ENCODE measurements around the gene HDLBP. TPM values are rescaled to one million over a fixed set of nuclear protein-coding genes. Genes with fewer than 3 reads are reported as not detected.
A peak's percentile ranks its signal among the peaks of the same experiment; 100 is the strongest.

HDLBP gene
- total RNA-seq, 2 donors from 2014 or later = 272 to 283 TPM

DNA sequence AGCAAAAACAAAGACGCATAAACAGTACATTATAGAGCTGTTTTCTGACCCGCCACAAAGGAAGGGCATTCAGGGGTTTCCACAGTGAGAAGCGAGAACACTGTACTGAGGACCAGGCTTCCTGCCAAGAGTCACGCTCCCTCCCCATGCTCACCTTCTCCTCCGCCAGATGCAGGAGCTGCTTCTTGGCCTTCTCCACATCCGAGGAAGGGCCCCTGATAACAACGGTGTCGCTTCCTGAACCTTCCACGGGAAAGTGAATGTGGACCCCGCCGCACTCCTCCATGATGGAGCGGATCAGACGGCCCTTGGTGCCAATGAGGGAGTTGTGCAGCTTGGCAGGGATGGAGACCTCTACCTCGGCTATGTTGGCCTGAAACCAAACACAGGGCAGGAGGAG lies 73.2 kb downstream of the HDLBP start:
- ATAC-seq (replicated peaks in 1 of 2) (no peak), DNase-seq (no peak)
- Mint-ChIP-seq H3K27me3 (ENCODE audit: low read depth) (no peaks in the 10 kb centered on the region), H3K9me3 (no peaks in the 10 kb centered on the region), H3K36me3 (ENCODE audit: insufficient read depth in 2 of 2) (peaks cover 24 to 61% of the 10 kb centered on the region in 2 donors), H3K27ac (no peak overlapping the region), H3K4me3 (no peak overlapping the region), H3K4me1 (ENCODE audit: low read depth) (no peaks in the 10 kb centered on the region)

DNA sequence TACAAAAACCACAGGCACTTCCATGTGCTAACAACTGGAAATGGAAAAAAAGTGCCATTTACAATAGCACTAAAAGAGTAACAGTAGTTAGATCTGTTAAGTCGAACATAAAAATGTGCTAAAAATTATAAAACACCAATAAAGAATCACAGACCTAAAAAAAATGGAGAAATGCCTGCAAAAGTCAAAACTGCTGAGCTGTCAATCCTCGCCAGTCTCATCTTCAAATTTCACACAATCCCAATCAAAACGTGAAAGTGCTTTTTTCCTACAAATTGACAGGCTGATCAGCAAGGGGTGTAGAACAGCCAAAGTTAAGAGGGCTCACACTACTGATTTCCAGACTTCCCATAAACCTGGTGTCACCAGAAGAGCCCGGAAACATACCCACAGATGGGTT lies 73.8 kb downstream of the HDLBP start:
- Mint-ChIP-seq H3K27me3 (ENCODE audit: low read depth) (no peaks in the 10 kb centered on the region), H3K4me1 (ENCODE audit: low read depth) (no peaks in the 10 kb centered on the region), H3K4me3 (no peak overlapping the region), H3K27ac (no peak overlapping the region), H3K36me3 (ENCODE audit: insufficient read depth in 2 of 2) (peaks cover 19 to 63% of the 10 kb centered on the region in 2 donors), H3K9me3 (no peaks in the 10 kb centered on the region)
- no peak for ATAC-seq (replicated peaks in 1 of 2)
- no peak for DNase-seq

DNA sequence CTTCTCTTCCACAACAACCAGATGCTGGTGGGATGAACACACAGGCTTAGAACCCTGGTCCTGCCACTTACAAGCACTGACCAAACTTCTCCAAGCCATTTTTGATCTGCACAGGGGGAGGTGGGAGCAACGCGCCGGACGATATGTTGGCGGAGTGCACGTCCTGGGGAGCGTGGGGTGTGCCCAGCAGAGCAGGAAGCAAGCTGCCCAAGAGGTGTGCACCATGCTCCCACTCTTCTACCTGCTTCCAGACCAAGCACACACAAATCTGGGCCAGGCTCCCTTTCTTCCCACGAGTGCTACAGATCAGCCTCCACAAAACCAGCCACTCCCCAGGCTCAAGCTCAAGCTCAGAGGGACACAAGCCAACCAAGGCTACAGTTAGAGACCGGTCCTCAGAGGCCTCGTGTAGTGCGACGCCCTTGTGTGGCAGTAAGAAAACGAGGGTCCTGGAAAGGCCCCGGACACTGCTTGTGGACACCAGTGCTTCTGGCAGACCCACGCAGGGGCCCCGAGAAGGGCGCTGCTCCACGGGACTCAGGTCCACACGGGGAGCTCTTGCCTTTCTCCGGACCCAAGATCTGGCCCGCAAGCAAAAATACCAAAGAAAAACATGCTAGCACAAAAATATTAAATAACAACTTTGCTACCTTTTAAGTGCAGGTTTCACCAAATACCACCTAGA lies 75.0 kb downstream of the HDLBP start:
- no peak overlapping the region for H3K4me3 Mint-ChIP-seq
- H3K27ac Mint-ChIP-seq = no peak overlapping the region
- no peak for ATAC-seq (replicated peaks in 1 of 2)
- H3K27me3 Mint-ChIP-seq (ENCODE audit: low read depth) = no peaks in the 10 kb centered on the region
- H3K36me3 Mint-ChIP-seq (ENCODE audit: insufficient read depth in 2 of 2) = peaks cover 14 to 52% of the 10 kb centered on the region in 2 donors
- no peaks in the 10 kb centered on the region for H3K9me3 Mint-ChIP-seq
- no peak for DNase-seq
- H3K4me1 Mint-ChIP-seq (ENCODE audit: low read depth) = no peaks in the 10 kb centered on the region

DNA sequence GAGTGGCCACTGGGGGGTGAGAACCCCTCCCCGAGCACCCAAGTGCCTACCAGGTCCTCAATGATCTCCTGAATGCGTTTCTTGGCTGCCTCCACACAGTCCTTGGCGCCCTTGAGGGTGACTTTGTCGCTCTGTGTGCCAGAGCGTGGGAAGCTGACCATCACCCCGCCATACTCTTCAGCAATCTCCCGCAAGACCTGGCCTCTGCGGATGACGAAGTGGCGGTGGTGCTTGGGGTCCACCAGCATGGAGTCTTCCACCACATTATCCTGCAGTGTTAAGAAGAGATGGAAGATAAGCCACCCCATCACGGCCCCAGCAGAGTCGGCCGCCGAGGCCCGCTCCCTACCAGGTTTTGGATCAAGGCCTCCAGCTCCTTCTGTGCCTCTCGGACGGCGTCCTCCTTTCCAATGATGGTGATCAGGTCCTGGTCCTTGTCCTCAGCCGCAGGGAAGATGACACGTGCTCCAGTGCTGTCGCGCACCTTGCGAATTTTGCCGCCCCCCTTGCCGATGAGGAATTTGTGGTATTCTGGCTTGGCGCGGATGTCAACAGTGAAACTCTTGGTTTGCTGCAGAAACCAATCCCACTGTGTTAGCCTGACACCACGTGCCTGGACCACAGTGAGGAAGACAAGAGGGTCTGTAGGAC lies 75.8 kb downstream of the HDLBP start:
- H3K27me3 Mint-ChIP-seq (ENCODE audit: low read depth) = no peaks in the 10 kb centered on the region
- DNase-seq = no peak
- ATAC-seq (replicated peaks in 1 of 2) = no peak
- H3K9me3 Mint-ChIP-seq = no peaks in the 10 kb centered on the region
- H3K4me3 Mint-ChIP-seq = no peak overlapping the region
- no peaks in the 10 kb centered on the region for H3K4me1 Mint-ChIP-seq (ENCODE audit: low read depth)
- H3K36me3 Mint-ChIP-seq (ENCODE audit: insufficient read depth in 2 of 2) = peaks cover 12 to 52% of the 10 kb centered on the region in 2 donors
- no peak overlapping the region for H3K27ac Mint-ChIP-seq

DNA sequence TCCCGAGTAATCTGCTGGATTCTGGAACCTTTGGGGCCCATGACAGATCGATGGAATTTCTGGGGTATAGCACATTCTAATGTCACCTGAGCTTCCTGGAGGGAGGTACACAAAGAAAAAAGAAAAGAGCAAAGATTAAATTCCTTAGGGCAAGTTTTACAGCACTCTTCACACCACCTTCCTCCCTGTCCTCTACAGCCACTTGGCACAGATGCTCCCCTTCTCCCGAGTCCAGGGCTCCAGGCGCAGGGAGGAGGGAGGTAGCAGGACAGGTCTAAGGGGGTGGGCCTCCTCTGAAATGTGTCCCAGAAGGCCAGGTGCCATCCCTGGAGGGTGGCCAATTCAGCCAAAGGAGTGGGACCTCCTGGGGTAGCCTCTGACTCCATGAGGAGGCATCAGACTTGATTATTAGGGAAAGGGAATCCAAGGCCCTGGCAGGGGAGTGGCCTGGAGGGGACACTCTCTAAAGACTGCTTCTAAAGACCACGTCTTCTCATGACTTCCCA lies 76.7 kb downstream of the HDLBP start:
- H3K27me3 Mint-ChIP-seq (ENCODE audit: low read depth) = no peaks in the 10 kb centered on the region
- no peak for ATAC-seq (replicated peaks in 1 of 2)

DNA sequence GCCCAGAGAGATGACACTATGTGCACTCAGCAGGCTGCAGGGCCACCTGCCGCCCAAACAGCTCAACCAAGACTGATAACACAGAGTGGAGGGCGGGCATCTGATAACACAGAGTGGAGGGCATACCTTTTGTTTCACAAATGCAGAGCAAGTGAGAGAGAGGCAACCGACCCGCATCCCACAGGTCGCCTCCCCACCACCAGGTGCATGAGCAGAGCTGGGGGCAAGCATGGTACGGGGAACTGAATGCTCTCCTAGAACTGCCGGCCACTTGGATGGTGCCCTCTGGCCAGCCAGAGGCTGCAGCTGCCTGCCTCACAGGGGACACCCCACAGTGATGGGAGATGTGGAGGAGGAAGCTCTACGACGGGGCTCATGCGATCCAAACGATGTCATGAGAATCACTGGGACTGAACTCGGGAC lies 77.5 kb downstream of the HDLBP start:
- Mint-ChIP-seq H3K4me1 (ENCODE audit: low read depth) (no peaks in the 10 kb centered on the region), H3K27ac (no peak overlapping the region), H3K9me3 (no peaks in the 10 kb centered on the region), H3K36me3 (ENCODE audit: insufficient read depth in 2 of 2) (peaks cover 13 to 48% of the 10 kb centered on the region in 2 donors), H3K4me3 (no peak overlapping the region), H3K27me3 (ENCODE audit: low read depth) (no peaks in the 10 kb centered on the region)
- no peak for DNase-seq
- ATAC-seq (replicated peaks in 1 of 2) = no peak

More for the DNA sequence above, 76.7 kb downstream of the HDLBP start:
- Mint-ChIP-seq H3K36me3 (ENCODE audit: insufficient read depth in 2 of 2) (peaks cover 11 to 52% of the 10 kb centered on the region in 2 donors), H3K27ac (no peak overlapping the region), H3K4me1 (ENCODE audit: low read depth) (no peaks in the 10 kb centered on the region), H3K4me3 (no peak overlapping the region), H3K9me3 (no peaks in the 10 kb centered on the region)
- DNase-seq = no peak

DNA sequence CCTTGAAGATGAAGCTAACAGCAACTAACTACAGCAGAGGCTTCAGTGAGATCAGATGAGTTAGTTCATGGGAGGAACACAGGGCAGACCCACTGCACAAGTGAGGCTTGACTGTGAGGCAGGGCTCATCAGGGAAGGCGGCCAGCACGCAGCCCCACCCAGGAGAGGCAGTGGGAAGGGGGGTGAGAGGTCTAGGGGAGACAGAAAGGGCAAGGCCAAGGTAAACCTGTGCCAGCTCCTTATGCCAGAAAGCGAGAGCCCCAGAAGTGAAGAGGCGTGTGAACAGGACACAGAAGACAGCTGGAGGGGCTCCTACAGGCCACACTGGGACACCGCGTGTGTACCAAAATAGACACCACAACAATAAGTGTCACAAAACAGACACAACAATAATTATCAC lies 78.4 kb downstream of the HDLBP start:
- Mint-ChIP-seq H3K9me3 (no peaks in the 10 kb centered on the region), H3K36me3 (ENCODE audit: insufficient read depth in 2 of 2) (peaks cover 13 to 45% of the 10 kb centered on the region in 2 donors), H3K27ac (no peak overlapping the region), H3K4me1 (ENCODE audit: low read depth) (no peaks in the 10 kb centered on the region), H3K4me3 (no peak overlapping the region), H3K27me3 (ENCODE audit: low read depth) (no peaks in the 10 kb centered on the region)
- ATAC-seq (replicated peaks in 1 of 2) (no peak), DNase-seq (no peak)

DNA sequence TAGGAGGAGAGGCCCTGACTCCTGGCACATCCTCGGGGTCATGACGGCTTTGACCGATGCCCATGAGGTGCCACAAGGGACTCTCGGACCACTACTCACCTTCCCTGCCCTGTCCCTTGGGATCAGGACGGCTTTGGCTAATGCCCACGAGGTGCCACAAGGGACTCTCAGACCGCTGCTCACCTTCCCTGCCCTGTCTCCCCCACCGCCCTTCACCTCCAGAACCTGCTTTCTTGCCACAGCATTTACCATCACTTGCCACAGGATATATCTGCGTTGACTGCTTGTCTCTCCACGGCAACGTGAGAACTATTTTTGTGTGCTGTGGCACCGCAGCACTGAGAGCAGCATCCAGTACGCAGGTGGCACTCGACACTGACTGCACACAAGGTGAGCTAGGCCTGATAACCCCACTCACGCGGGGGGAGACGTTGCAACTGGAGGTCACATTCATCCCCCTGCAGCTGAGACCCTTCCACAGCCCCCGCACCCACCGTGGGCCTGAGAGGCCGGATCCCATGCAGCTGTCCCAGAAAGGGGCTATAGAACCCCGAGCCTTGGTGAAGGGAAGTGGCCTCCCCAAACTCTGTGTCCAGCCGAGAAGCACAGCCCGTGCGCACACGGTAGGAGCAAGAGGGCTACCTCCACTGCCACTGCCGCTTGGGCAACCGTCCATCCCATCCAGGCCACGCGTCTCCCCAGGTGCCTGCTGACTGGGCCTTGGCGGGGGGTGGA lies 79.4 kb downstream of the HDLBP start:
- no peak overlapping the region for H3K27ac Mint-ChIP-seq
- H3K9me3 Mint-ChIP-seq = no peaks in the 10 kb centered on the region
- no peak for DNase-seq
- H3K4me1 Mint-ChIP-seq (ENCODE audit: low read depth) = no peaks in the 10 kb centered on the region
- ATAC-seq (replicated peaks in 1 of 2) = no peak
- H3K36me3 Mint-ChIP-seq (ENCODE audit: insufficient read depth in 2 of 2) = peaks cover 18 to 46% of the 10 kb centered on the region in 2 donors
- H3K27me3 Mint-ChIP-seq (ENCODE audit: low read depth) = no peaks in the 10 kb centered on the region
- H3K4me3 Mint-ChIP-seq = no peak overlapping the region

DNA sequence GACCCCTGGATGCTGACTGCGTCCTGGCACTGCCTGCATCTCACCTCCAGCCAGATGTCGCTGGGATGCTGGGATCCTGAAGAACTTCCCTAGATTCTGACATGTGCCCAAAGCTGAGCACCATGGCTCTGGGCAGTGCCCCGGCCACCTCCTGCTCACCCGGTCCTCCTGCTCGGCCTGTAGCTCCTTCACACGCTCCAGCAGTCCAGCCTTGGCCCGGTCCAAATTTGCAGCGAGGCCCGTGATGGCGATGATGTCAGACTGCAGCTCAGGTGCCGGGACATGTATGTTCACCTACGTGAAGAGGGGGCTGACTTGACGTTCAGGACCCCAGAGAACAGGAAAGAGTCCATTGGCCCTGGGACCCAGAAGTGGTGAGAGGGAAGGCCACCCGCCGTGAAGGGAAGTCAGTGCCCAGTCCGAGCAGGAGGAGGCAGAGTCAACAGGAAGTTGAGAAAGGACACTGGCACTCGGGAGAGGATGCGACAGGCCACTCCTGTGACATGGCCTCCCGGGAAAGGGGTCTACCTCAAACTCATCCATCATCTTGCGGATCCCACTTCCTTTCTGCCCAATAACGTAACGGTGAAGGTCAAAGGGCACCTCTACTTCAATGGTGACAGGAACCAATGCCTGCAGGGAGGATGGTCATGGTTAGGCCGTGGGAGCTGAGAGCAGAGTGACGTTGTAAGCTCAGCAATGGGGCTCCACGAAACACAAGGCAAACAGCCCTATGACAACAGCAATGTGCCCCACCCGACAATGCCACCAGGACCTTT lies 80.3 kb downstream of the HDLBP start:
- no peaks in the 10 kb centered on the region for H3K27me3 Mint-ChIP-seq (ENCODE audit: low read depth)
- no peaks in the 10 kb centered on the region for H3K4me1 Mint-ChIP-seq (ENCODE audit: low read depth)
- ATAC-seq (replicated peaks in 1 of 2) = no peak
- no peaks in the 10 kb centered on the region for H3K9me3 Mint-ChIP-seq
- no peak overlapping the region for H3K4me3 Mint-ChIP-seq
- H3K36me3 Mint-ChIP-seq (ENCODE audit: insufficient read depth in 2 of 2) = peaks cover 16 to 43% of the 10 kb centered on the region in 2 donors
- no peak for DNase-seq
- H3K27ac Mint-ChIP-seq = no peak overlapping the region

DNA sequence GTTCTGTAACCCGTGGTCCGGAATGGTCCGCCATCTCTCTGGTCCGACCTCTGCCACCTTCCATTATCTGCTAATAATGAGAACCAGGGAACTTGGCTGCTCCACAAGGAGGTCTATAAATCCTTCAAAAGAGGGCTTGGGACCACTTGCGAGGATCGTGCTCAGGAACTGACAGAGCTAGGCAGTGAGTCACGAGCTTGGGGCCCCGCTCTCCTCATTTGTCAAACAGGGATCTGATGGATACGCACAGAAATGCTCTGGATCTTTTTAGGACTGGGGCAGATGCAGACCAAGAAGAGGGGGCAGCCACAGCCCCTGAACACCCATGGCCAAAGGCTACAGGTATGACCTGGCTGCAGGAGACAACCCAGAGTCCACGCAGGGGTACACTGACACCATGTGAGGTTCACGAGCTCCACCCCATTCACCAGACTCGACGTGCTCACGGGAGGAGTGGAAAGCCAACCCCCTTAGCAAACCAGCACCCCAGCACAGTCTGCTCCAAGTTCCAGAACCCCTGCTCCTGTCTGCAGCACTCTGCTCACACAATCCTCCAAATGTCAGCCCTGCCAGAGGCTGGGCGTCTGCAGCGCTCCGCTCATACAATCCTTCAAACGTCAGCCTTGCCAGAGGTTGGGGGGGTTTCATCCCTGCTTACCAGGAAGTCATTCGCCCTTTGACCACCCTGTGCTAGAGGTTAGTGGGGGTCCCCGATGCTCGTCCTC lies 81.2 kb downstream of the HDLBP start:
- DNase-seq (no peak), ATAC-seq (replicated peaks in 1 of 2) (no peak)
- Mint-ChIP-seq H3K4me3 (no peak overlapping the region), H3K9me3 (no peaks in the 10 kb centered on the region), H3K27me3 (ENCODE audit: low read depth) (no peaks in the 10 kb centered on the region), H3K4me1 (ENCODE audit: low read depth) (no peaks in the 10 kb centered on the region), H3K36me3 (ENCODE audit: insufficient read depth in 2 of 2) (peaks cover 16 to 37% of the 10 kb centered on the region in 2 donors), H3K27ac (no peak overlapping the region)

DNA sequence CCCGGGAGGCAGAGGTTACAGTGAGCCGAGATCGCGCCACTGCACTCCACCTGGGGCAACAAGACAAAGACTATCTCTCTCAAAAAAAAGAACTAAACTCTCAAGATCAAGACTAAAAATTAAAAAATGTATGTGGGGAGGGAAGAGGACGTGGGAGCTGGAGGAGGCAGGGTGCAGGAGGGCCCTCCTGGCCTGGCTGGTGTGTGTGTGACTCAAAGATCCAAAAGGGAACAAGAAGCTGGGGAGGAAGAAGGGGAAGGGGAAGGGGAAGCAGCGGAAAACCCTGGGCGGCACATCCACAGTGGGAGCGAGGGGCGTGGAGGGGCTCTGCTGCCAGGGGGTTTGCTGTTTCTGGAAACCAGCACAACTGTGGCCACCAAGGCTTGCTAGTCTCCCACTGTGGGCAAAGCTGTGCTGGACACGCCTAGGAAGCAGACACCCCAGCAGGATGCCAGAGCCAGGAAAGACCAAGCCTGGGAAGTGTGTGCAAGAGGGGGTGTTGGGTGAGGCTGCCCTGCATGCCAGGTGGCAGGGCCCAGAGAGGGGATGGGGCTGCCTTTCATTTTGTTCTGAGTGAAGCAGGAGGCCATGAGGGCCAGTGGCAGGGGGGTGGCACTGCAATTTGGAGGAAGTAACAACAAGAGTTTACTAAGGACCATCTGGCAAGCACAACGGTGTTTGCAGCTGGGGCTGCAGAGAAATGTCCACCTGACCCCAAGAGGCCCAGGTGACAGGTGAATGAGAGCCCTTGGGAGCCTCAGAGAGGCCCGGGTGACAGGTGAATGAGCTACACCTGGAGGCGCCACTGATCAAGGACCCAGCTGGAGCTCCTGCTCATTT lies 82.5 kb downstream of the HDLBP start:
- Mint-ChIP-seq H3K27ac (no peak overlapping the region), H3K4me3 (no peak overlapping the region), H3K9me3 (no peaks in the 10 kb centered on the region), H3K36me3 (ENCODE audit: insufficient read depth in 2 of 2) (peaks cover 12 to 38% of the 10 kb centered on the region in 2 donors), H3K27me3 (ENCODE audit: low read depth) (no peaks in the 10 kb centered on the region), H3K4me1 (ENCODE audit: low read depth) (no peaks in the 10 kb centered on the region)
- peak in 1 of 2 donors; percentile 15 for ATAC-seq (replicated peaks in 1 of 2)
- DNase-seq = no peak
